Measurements from ENCODE around the gene CEACAM3. TPM values are rescaled to one million over a fixed set of nuclear protein-coding genes. Genes with fewer than 3 reads are reported as not detected.
A peak's percentile ranks its signal among the peaks of the same experiment; 100 is the strongest.

Gene CEACAM3
- polyA plus RNA-seq, 2 of the 4 experiments (the other 2 are of a cell fraction): not detected

- TF ChIP-seq CTCF (IDR thresholded peaks at IDR 0.05) (peak; percentile 94), RAD21 (conservative IDR thresholded peaks at IDR 0.05 in 1 of 2, IDR thresholded peaks at IDR 0.05 in 1 of 2) (peak; percentile 60 to 63), BCL3 (IDR thresholded peaks at IDR 0.05) (no peak), RARB (CRISPR knock-in tag; IDR thresholded peaks at IDR 0.05) (no peak), JUNB (IDR thresholded peaks at IDR 0.05) (no peak), NFE2L2 (conservative IDR thresholded peaks at IDR 0.05; ENCODE audit: low read length) (no peak), NR3C1 (IDR thresholded peaks at IDR 0.05) (no peak), CBX2 (IDR thresholded peaks at IDR 0.05; ENCODE audit: borderline replicate concordance, low read depth) (no peak), ZNF302 (CRISPR knock-in tag; IDR thresholded peaks at IDR 0.05) (peak; percentile 28; the same call in 1 of the 2 replicates), HOXA7 (CRISPR knock-in tag; IDR thresholded peaks at IDR 0.05) (no peak), ZFP36 (IDR thresholded peaks at IDR 0.05; ENCODE audit: borderline replicate concordance, partially characterized antibody) (no peak), BHLHE40 (IDR thresholded peaks at IDR 0.05; ENCODE audit: low read depth, low read length) (no peak), TP53 (CRISPR knock-in tag; IDR thresholded peaks at IDR 0.05) (no peak), TFCP2L1 (CRISPR knock-in tag; IDR thresholded peaks at IDR 0.05) (no peak), CHD2 (IDR thresholded peaks at IDR 0.05; ENCODE audit: low read length, partially characterized antibody) (no peak), FOSB (CRISPR knock-in tag; IDR thresholded peaks at IDR 0.05) (no peak), USF2 (IDR thresholded peaks at IDR 0.05) (no peak), RFX5 (IDR thresholded peaks at IDR 0.05) (no peak), EHF (CRISPR knock-in tag; IDR thresholded peaks at IDR 0.05) (no peak; the same call in 1 of the 2 replicates), MAX (IDR thresholded peaks at IDR 0.05) (peak; percentile 48; the same call in 1 of the 2 replicates), KDM5A (IDR thresholded peaks at IDR 0.05) (no peak), SMC3 (IDR thresholded peaks at IDR 0.05) (peak; percentile 84)
These were observed 3.6 kb upstream of the CEACAM3 start (continued) for GRCh38 chr19:41792513-41793413.

GRCh38 chr19:41793414-41793727, 3.0 kb upstream of the CEACAM3 start:
- ChIA-PET POLR2A (no interaction called here), CTCF (interaction anchor here (0.6 to 19.4 kb wide), 36 partner anchors 11 to 344 kb away, joined by 3 to 428 read pairs (median 5); partner anchors contain the start of genes CEACAM6 and RPS19)
- no peak for TF ChIP-seq POLR2AphosphoS2 (conservative IDR thresholded peaks at IDR 0.05; ENCODE audit: low read length)
- TF ChIP-seq FOSL2 (IDR thresholded peaks at IDR 0.05): no peak
- peak; percentile 55; the same call in 1 of the 2 replicates for TF ChIP-seq FOSL2 (CRISPR knock-in tag; IDR thresholded peaks at IDR 0.05)
- no peak for TF ChIP-seq PBX3 (IDR thresholded peaks at IDR 0.05)
- H3K4me1 ChIP-seq: 0 out of 3 replicates have a peak, but pooled peaks cover 6% of the 10 kb centered on the region
- no peak overlapping the region for H3K4me3 ChIP-seq
- no peaks in the 10 kb centered on the region for H3K9me3 ChIP-seq
- no peak overlapping the region for H3K27ac ChIP-seq
- H3K4me2 ChIP-seq: no peak overlapping the region
- no peak for FAIRE-seq
- ATAC-seq: no peak
- 0% methylated on average over 1 of the region's 1 CpG for WGBS (ENCODE audit: missing lambda C conversion rate)
- DNase-seq (ENCODE audit: low read depth in 1 of 2, low spot score in 1 of 2): no peak

Measured in A549 (cell line).